NK-92 treated with Interleukin-12 subunit alpha and Interleukin-12 subunit beta, amount 100 ng/mL, for 24 hours (cell line): ENCODE results near the gene POLR3H.
"Not testable (repeated sequence)": the region's sequence is repeated elsewhere in the genome, so short reads cannot be mapped to it uniquely, and the experiment has no call there.

Experiments
- DNase-seq: peaks from one replicate; lab custom pipeline; 2025; lab: John Stamatoyannopoulos, UW

Gene POLR3H

DNA sequence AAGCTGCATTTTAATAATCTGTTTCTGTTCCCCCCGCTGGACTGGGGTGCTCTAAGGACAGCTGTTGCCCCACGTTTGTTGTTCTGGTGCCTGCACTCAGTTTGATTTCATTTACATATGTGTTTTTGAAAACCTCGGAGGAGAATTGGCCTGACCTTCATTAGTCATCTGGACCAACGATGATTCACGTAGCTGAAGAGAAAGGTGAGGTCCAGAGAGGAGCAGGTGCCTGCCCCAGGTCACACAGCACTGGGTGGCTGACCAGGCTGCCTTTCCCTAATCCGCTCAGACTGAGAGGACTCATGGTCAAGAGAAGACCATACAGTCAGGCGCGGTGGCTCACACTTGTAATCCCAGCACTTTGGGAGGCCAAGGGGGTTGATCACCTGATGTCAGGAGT lies 20.3 kb upstream of the POLR3H start:
- DNase-seq: no peak

- DNase-seq: no peak
These were observed 18.9 kb upstream of the POLR3H start for GRCh38 chr22:41563051-41563711.

- no peak for DNase-seq
These were observed 18.2 kb upstream of the POLR3H start for GRCh38 chr22:41562461-41562860.

DNA sequence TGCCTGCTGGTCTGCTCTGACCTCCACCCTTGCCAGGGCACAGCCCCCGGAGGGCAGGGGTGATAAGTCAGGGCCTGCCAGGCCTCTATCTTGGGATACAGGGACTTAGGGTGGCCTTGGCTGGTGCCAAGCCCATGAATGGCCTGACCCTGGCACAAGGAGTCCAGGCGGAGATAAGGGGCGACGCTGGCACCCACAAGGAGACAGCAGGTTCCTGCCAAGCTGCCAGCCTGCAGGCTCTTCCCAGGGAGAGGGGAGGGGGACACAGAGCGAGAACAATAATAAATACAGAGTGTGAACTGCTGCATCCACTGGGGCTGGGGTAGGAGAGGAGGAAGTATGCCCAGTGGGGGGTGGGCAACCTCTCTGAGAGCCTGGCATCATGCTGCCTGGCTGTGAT lies 17.5 kb upstream of the POLR3H start:
- no peak for DNase-seq

GRCh38 chr22:41561335-41561734 lies 17.1 kb upstream of the POLR3H start:
- no peak for DNase-seq

- DNase-seq: no peak
These were observed 15.8 kb upstream of the POLR3H start for GRCh38 chr22:41560095-41560471.

DNA sequence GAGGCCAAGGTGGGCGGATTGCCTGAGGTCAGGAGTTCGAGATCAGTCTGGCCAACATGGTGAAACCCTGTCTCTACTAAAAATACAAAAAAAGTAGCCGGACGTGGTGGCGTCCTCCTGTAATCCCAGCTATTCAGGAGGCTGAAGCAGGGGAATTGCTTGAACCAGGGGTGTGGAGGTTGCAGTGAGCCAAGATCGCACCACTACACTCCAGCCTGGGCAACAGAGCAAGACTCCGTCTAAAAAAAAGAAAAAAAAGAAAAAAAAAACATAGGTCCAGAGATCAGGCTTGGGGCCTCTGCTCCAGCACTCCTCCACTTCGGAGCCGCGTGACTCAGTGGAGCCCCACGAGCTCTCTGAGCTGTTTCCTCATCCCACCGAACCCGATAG lies 14.0 kb upstream of the POLR3H start:
- not testable (repeated sequence) for DNase-seq

DNA sequence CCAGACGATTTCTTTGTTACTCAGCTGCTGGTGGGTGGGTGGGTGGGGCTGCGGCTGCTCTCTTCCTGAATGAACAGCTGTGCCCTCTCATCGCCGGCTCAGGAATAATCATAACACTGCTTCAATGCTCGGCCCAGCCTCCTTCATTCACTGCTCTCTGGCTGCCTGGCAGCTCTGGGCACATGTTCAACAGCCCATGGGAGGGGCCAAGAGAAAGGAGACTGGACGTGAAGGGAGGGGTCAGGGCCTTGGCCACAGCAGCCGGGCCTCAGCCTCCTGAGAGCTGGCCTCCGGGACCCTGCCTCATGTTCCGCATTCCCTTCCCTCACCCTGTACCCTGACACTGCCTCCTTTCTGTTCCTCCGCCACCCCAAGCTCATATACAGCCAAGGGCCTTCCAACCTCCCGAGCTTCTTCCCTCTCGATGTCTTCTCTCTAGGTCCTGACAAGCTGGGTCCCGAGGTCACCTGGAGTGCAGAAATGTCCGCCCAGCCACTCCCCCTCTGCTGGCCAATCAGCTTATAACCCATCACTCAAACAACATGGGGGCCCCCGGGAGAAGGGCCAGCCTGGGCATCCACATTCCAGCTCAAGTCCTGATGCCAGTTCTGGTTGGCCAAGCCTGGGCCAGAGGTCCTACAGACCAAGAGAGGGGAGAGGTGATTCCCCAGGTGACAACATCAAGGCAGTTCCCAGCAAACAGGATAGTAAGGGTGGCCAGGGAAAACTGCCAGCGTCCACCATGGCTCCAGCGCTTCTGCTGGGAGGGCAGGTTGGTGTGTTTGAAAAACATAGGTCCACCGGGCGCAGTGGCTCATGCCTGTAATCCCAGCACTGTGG lies 13.4 kb upstream of the POLR3H start:
- DNase-seq: no peak

- no peak for DNase-seq
These were observed 12.3 kb upstream of the POLR3H start for GRCh38 chr22:41556561-41556960.

DNA sequence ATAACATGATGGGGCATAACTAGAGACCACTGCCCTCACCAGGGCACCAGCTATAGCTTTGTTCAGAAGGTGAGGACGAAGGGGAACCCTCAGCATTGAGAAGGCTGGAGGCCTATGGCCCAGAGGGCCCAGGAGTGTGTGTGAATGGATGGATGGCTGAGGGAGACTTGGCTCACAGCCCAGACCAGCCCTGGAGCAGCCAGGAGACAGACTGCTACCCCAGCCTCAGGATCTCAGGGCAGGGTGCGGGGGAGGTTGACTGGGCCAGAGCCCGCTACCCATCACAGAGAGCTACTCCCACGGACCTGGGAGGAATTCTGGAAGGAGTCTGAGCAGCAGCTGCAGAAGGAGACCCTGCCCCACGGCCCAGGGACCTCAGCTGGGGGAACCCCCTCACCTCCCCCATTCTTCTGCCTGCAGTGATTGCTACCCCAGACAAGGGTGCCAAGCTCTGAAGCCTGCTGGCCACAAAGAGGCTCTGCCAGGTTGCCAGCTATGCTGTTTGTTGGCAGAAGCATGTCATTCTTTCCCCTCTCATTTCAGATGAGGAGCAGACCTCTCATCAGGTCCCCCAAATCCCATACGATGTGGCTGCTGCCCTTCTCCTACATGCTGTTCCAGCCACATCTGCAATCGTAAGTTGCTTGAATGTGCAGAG lies 11.2 kb upstream of the POLR3H start:
- no peak for DNase-seq

GRCh38 chr22:41551877-41552582 lies 7.8 kb upstream of the POLR3H start:
- DNase-seq: no peak

GRCh38 chr22:41550952-41551491 lies 6.8 kb upstream of the POLR3H start:
- no peak for DNase-seq

DNA sequence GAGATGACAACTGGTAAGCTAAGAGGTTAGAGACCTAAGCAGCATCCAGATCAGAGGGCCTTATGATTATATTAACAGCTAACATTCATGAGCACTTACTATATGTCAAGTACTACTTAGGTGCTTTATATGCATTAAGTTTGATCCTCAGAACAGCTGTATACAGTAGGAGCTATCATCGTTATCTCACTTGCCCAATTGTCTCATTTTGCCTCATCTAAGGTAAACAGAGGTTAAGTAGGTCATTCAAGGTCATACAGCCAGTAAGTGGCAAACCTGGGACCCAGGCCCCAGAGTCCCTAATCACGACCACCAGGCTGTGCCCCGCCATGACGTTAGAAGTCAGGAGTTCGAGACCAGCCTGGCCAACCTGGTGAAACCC lies 4.6 kb upstream of the POLR3H start:
- no peak for DNase-seq

- DNase-seq: no peak
These were observed 604 bp upstream of the POLR3H start for GRCh38 chr22:41544671-41545476.

DNA sequence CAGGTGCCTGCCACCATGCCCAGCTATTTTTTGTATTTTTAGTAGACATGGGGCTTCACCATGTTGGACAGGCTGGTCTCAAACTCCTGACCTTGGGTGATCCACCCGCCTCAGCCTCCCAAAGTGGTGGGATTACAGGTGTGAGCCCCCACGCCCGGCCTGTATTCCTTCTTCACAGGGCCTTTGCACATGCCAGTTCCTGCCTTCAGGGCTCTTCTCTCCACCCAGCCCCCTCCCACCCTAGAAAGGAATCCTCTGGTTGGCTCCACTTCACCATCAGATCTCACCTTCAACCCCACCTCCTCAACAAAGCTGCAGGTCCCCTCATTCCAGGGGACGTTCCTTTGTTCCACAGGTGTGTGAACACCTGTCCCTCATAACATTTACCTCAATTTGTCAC lies 2.0 kb downstream of the POLR3H start:
- DNase-seq: no peak

DNA sequence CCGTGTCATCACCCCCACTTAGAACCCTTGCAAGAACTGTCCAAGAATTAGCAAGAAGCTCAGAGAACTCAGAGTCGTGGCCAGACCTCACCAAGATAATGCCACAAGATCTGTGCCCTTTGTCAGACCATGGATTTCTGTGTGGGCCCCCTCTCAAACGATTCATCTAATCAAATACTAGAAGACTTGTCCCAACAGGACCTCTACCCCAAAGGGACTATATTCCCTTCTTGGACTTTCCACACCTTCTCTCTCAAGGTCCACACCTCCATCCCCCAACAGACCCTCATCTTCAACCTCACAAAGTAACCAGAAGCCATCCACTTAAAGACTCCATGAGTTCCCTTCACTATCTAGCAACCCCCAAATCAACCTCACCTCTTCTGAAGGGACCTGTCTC lies 2.8 kb downstream of the POLR3H start:
- no peak for DNase-seq

DNA sequence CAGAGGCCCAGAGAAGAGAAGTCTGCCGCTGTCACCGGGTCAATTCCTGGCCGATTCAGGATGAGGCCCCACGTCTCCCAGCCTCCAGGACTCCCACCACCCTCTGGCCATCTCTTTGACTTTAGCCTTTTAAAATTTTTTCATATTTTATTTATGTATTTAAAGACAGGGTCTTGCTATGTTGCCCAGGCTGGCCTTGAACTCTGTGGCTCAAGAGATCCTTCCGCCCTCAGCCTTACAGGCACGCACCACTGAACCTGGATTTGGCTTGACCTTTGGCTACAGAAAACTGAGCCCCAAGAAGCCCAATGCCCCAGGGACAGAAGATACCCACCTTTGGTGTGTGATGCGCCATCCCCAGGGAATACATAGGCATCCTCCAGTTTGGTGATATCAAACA lies 3.9 kb downstream of the POLR3H start:
- no peak for DNase-seq

DNA sequence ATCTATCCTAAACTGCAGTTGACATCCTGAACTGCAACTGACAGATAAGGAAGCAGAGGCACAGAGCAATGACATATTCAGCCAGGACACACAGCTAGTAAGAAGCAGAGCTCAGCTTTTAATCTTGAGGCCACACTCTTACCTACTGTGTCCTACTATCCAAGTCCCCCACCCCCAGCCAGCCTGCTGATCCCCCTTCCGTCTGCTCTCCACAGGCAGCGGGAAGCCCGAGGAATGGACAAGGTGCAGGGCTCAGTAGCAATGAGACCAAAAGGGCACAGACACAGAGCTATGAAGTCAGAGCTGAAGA lies 4.3 kb downstream of the POLR3H start:
- no peak for DNase-seq

- no peak for DNase-seq
These were observed 4.9 kb downstream of the POLR3H start for GRCh38 chr22:41539146-41540005.

DNA sequence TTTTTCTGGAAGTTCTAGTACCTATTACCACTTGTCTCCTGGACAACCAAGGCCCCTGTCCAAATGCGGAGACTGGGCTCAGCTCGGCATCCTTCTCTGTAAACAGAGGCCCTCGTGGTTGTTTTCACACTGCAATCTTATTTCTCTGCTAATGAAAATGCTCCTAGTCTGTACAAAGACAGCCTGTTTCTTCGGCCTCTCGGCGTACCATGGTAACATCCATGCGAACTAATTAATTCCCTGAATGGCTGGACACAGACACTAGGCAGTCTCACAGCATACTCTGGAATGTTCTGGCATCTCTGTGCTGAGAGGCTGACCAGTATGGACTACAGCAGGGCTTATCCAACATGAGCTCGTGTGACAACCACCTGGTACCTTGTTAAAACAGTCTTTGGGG lies 5.7 kb downstream of the POLR3H start:
- DNase-seq: no peak

GRCh38 chr22:41537203-41537602 lies 7.1 kb downstream of the POLR3H start:
- no peak for DNase-seq
